Right forelimb (tissue), 1 donor: ENCODE data around the gene GNB3.
"Not testable (repeated sequence)": the region's sequence is repeated elsewhere in the genome, so short reads cannot be mapped to it uniquely, and the experiment has no call there.

Experiments
- DNase-seq: peaks from one replicate; pipeline ENCODE4 v3.0.0-alpha.2; 2018

Gene GNB3

GRCh38 chr12:6887460-6887859 is 46.7 kb downstream of the GNB3 start:
- no peak for DNase-seq

- no peak for DNase-seq
Measured at GRCh38 chr12:6888360-6888759, 47.6 kb downstream of the GNB3 start.

GRCh38 chr12:6888794-6889193 is 48.1 kb downstream of the GNB3 start:
- not testable (repeated sequence) for DNase-seq

- not testable (repeated sequence) for DNase-seq
Measured at GRCh38 chr12:6889775-6890573, 49.2 kb downstream of the GNB3 start.

GRCh38 chr12:6890789-6891645 is 50.3 kb downstream of the GNB3 start:
- DNase-seq = peak; percentile 99

- DNase-seq = no peak
Measured at GRCh38 chr12:6891646-6892001, 50.9 kb downstream of the GNB3 start.

- DNase-seq = not testable (repeated sequence)
Measured at GRCh38 chr12:6892683-6893082, 52.0 kb downstream of the GNB3 start.

GRCh38 chr12:6894321-6894720 is 53.6 kb downstream of the GNB3 start:
- DNase-seq = no peak
